Effector memory CD4-positive, alpha-beta T cell (primary cell): ENCODE measurements around the gene RMND5A.

ENCODE experiments used
- DNase-seq, 3 donors: peaks; one replicate each; pipeline ENCODE4 v3.0.0-alpha.2; 2020
- H3K27ac ChIP-seq: 2 replicates; pipeline ENCODE4 v1.7.0; 2013; ENCODE audit warnings: mild to moderate bottlenecking, low read length, moderate library complexity; ENCODE audit not compliant: insufficient read depth, poor library complexity, severe bottlenecking
- H3K27me3 ChIP-seq: replicated peaks from 2 replicates; pipeline ENCODE4 v1.7.0; 2013; ENCODE audit warnings: mild to moderate bottlenecking, low read length; ENCODE audit not compliant: insufficient read depth, control insufficient read depth, poor library complexity, severe bottlenecking
- H3K36me3 ChIP-seq: 2 replicates; pipeline ENCODE4 v1.7.0; 2013; ENCODE audit warnings: mild to moderate bottlenecking, low read length, moderate library complexity; ENCODE audit not compliant: control insufficient read depth, insufficient read depth
- H3K4me1 ChIP-seq: 2 replicates; pipeline ENCODE4 v1.7.0; 2013; ENCODE audit warnings: low read length, mild to moderate bottlenecking; ENCODE audit not compliant: control insufficient read depth, insufficient read depth, poor library complexity, severe bottlenecking
- H3K4me3 ChIP-seq: 2 replicates; pipeline ENCODE4 v1.7.0; 2013; ENCODE audit warnings: low read length, low read depth, mild to moderate bottlenecking; ENCODE audit not compliant: insufficient read depth, poor library complexity, severe bottlenecking
- H3K9me3 ChIP-seq: 2 replicates; pipeline ENCODE4 v1.7.0; 2013; ENCODE audit warnings: mild to moderate bottlenecking, low read length, moderate library complexity; ENCODE audit not compliant: control insufficient read depth

Gene RMND5A

DNA sequence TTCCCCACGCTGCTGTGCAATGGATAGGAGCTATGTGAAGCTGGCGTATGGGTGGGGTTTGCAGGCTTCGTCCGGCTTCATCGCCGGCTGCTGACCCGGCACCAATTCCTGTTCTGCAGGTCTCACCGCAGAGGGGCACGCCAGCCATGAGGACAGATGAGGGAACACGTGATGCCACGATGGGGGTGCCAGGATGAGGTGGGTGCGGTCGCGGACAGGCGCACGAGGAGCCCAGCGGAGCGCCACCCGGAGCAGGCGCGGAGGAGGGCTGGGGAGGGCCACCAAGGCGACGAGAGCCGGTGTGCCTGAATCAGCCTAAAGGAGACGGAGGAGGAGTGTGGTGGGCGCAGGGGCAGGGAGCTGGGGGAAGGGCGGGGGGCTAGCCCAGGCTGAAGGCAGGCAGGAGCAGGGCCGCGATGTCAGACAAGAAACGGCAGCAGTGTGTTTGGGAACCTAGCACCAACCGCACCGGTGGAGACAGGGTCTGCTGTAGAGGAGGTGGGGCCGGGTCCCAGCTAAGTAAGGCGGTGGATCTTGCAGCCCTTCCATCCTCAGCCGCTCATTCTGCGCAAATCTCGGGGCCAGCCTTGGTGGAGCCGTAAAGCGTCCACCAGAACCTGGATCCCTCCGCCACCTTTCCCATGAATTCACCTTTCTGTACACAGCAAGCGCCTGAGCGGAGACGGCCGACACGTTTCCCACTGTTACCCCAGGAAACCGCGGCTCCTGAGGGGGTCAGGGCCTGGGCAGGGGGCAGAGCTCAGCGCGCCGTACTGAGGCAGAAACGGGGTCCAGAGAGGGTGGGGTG is 87.6 kb downstream of the RMND5A start:
- H3K4me1 ChIP-seq: peaks cover 25% of the 10 kb centered on the region

DNA sequence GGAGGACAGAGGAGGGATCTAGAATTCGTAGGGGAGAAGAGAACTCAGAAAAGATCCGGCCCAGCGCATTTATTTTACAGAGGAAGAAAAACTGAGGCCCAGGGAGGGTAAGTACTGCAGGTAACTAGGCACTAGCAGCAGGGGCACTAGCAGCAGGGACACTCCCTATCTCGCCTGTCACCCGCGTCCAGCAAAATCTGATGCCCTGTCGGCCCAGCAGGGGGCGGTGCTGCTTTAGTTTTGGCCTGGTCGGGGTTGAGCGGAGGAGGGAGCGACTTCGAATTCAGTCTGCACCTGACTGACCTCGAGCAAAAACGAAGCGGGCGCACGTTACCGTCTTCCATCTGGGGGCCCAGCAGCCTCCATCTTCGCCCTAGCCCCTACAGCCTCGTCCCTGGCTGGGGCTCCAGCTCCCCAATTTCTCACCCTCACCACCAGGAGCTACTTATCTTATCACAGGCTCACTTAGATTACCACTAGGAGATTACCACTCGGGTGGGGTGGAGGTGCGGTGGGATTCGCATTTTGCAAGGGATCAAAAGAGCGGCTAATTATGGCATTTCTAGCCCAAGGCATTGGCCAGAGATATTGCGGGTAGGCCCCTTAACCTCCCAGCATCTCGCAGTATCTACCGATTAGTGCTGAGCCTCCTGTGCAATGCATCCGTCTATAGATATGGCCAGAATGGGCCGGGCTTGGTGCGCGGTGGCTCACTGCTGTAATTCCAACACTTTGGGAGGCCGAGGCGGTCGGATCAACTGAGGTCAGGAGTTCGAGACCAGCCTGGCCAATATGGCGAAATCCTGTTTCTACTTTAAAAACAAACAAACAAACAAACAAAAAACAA is 88.4 kb downstream of the RMND5A start:
- peaks cover 12% of the 10 kb centered on the region for H3K27me3 ChIP-seq
- H3K4me3 ChIP-seq: peak overlapping the region; percentile 52
- no peak overlapping the region for H3K27ac ChIP-seq
- no peaks in the 10 kb centered on the region for H3K9me3 ChIP-seq
- no peaks in the 10 kb centered on the region for H3K36me3 ChIP-seq
- DNase-seq: peak; percentile 68 to 79 (median 71)
- peaks cover 25% of the 10 kb centered on the region for H3K4me1 ChIP-seq

More for the DNA sequence above, 87.6 kb downstream of the RMND5A start:
- H3K27ac ChIP-seq: no peak overlapping the region
- H3K27me3 ChIP-seq: peaks cover 12% of the 10 kb centered on the region
- H3K4me3 ChIP-seq: peak overlapping the region; percentile 52
- H3K36me3 ChIP-seq: no peaks in the 10 kb centered on the region
- no peak for DNase-seq
- no peaks in the 10 kb centered on the region for H3K9me3 ChIP-seq

DNA sequence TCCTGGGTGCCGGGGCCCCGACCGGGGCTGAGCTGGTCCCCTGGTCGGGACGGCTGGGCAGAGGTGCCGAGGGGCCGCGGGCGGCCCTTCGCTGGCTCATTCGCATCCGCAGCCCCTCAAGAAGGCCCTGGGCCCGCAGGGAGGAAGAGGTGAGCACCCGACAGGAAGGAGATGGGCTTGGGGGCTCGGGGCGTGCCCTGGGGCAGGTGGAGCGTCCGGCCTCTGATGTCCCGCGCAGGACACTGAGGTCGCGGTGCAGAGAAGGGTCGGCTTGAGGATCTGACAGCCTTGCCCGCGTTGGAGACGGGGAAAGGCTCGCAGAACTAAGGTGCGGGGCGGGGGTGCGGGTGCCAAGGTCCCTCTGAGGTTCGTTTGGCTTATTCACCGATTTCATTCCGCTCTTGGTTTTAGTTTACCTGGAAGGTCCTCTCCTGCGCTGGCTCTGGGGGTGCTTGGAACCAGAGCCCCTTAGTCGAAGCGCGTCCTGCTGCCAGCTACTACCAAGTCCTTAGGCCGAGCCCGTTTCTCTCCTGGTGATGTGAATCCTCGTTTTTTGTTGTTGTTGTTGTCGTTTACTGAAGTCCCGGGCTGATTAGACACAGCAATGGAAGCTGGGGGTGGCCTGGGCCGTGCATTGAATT is 89.5 kb downstream of the RMND5A start:
- H3K9me3 ChIP-seq: no peaks in the 10 kb centered on the region
- H3K4me1 ChIP-seq: peaks cover 25% of the 10 kb centered on the region
- no peak for DNase-seq
- no peak overlapping the region for H3K27ac ChIP-seq
- peak overlapping the region; percentile 7 for H3K4me3 ChIP-seq
- no peaks in the 10 kb centered on the region for H3K36me3 ChIP-seq
- H3K27me3 ChIP-seq: peaks cover 12% of the 10 kb centered on the region

DNA sequence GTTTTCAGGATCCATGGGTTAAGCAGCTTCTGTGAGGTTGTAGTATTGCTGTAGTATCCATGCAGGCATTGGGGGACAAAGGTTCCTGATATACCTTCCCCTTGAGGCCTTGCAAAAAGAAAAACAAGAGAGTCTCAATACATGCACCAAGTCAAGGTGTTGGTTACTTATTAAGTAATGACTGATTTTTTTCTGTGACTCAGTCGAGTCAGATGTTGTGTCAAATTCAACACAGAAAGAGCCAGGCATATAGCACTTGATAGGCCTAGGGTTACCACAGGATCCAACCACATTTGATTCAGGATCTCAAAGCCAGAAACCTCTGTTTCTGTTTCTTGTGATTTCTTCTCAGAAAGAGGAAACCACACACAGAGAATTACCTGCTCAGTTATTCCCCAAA is 95.5 kb downstream of the RMND5A start:
- Histone ChIP-seq H3K27me3 (no peaks in the 10 kb centered on the region), H3K36me3 (no peaks in the 10 kb centered on the region), H3K9me3 (no peaks in the 10 kb centered on the region), H3K4me3 (no peak overlapping the region), H3K4me1 (no peaks in the 10 kb centered on the region), H3K27ac (no peak overlapping the region)
- DNase-seq: no peak

DNA sequence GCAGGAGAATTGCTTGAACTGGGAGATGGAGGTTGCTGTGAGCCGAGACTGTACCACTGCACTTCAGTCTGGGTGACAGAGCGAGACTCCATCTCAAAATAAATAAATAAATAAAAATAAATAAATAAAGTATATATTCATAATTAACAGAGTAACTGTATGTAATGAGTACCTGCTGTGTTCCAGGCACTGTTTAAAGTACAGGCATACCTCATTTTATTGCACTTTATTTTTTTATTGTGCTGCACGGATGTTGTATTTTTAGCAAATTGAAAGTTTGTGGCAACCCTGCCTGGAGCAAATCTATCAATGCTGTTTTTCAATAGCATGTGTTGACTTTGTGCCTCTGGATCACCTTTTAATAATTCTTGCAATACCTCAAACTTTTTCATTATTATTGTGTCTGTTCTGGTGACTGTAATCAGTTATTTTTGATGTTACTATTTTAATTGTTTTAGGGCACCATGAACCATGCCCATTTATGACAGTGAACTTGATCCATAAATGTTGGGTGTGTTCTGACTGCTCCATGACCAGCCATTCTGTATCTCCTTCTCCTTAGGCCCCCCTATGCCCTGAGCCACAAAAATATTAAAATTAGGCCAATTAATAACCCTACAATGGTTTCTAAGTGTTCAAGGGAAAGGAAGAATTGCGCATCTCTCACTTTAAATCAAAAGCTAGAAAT is 98.2 kb downstream of the RMND5A start:
- no peaks in the 10 kb centered on the region for H3K27me3 ChIP-seq
- H3K9me3 ChIP-seq: no peaks in the 10 kb centered on the region
- DNase-seq: no peak
- no peak overlapping the region for H3K4me3 ChIP-seq
- H3K4me1 ChIP-seq: no peaks in the 10 kb centered on the region
- H3K27ac ChIP-seq: no peak overlapping the region
- no peaks in the 10 kb centered on the region for H3K36me3 ChIP-seq

DNA sequence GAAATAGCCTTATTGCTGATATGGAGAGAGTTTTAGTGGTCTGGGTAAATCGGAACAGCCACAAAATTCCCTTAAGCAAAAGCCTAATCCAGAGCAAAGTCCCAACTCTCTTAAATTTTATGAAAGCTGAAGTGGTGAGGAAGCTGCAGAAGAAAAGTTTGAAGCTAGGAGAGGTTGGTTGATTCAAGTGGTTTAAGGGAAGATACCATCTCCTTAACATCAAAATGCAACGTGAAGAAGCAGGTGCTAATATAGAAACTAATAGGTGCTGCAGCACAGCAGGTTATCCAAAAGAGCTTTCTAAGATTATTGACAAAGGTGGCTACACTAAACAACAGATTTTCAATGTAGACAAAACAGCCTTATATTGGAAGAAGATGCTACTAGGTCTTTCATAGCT is 98.9 kb downstream of the RMND5A start:
- no peak overlapping the region for H3K27ac ChIP-seq
- no peaks in the 10 kb centered on the region for H3K36me3 ChIP-seq
- no peaks in the 10 kb centered on the region for H3K4me1 ChIP-seq
- DNase-seq: no peak
- no peaks in the 10 kb centered on the region for H3K9me3 ChIP-seq
- no peak overlapping the region for H3K4me3 ChIP-seq
- no peaks in the 10 kb centered on the region for H3K27me3 ChIP-seq

DNA sequence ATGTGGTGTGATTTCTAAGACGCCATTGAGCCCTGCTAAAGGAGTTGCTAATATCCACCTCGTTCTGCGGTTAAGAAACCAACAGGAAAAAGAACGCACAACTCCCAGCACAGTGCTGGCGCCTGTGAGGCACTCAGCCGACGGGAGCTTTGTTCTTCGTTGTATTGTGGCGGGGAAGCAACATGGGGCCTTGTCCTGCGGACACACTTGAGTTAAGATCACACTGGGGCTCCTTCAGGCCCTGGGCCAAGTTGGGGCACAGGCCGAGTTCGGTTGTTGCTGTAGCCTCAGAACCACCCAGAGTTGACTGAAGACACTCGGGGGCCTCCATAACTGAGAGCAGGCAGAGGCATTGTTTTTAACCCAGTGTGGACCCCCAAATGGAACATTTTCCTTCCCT is 101.2 kb downstream of the RMND5A start:
- Histone ChIP-seq H3K4me3 (no peak overlapping the region), H3K4me1 (no peaks in the 10 kb centered on the region), H3K36me3 (no peaks in the 10 kb centered on the region), H3K9me3 (no peaks in the 10 kb centered on the region), H3K27ac (no peak overlapping the region), H3K27me3 (no peaks in the 10 kb centered on the region)
- no peak for DNase-seq

DNA sequence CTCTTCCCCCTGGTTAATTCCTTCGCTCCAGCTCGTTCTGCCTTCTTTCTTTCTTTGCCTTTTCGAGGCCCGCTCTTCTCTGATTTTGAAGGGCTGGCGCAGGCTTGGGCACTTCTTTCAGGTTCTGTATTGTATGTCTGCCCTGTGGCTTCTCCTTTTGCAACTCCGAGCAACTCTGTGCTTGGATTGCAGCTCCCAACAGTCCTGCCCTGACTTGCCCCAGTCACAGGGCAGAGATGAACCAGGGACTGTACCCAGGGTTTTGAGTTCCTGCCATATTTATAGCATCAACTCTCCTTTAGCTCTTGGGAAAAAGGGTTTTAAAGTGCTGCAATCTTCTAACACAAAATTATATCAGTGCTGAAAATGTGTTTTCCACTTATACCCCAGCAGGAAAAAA is 101.8 kb downstream of the RMND5A start:
- DNase-seq: no peak
- Histone ChIP-seq H3K4me3 (no peak overlapping the region), H3K4me1 (no peaks in the 10 kb centered on the region), H3K9me3 (no peaks in the 10 kb centered on the region), H3K36me3 (no peaks in the 10 kb centered on the region), H3K27me3 (no peaks in the 10 kb centered on the region), H3K27ac (no peak overlapping the region)

DNA sequence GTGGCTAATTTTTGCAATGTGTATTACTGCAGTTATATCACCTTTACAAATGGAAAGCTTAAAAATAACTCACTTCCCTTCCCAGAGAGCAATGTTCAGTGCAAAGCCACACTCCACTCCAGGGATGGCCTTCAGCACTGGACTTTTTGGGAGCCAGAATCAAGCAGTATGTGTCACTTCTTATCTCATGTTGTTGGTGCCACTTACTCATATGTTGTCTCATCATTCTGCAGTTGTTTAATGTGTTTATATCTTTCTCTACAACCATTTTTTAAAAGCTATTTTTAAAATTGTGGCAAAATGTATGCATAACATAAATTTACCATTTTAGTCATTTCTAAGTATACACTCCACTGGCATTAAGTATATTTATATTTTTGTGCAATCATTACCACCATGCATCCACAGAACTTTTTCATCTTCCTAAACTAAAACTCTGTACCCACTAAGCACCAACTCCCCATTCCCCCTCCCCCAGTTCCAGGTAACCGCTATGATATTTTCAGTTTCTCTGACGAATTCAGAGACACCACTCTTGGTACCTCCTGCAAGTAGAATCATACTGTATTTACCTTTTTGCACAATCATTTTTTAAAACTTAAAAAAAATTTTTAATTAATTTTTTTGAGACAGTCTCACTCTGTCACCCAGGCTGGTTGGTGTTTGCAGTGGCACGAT is 102.7 kb downstream of the RMND5A start:
- no peak for DNase-seq
- H3K4me3 ChIP-seq: no peak overlapping the region
- H3K27ac ChIP-seq: no peak overlapping the region
- H3K4me1 ChIP-seq: no peaks in the 10 kb centered on the region
- H3K9me3 ChIP-seq: no peaks in the 10 kb centered on the region
- H3K27me3 ChIP-seq: no peaks in the 10 kb centered on the region
- H3K36me3 ChIP-seq: no peaks in the 10 kb centered on the region
